ENCODE results near the gene MAK.
"Not testable (repeated sequence)": the region's sequence is repeated elsewhere in the genome, so short reads cannot be mapped to it uniquely, and the experiment has no call there.

MAK gene

DNA sequence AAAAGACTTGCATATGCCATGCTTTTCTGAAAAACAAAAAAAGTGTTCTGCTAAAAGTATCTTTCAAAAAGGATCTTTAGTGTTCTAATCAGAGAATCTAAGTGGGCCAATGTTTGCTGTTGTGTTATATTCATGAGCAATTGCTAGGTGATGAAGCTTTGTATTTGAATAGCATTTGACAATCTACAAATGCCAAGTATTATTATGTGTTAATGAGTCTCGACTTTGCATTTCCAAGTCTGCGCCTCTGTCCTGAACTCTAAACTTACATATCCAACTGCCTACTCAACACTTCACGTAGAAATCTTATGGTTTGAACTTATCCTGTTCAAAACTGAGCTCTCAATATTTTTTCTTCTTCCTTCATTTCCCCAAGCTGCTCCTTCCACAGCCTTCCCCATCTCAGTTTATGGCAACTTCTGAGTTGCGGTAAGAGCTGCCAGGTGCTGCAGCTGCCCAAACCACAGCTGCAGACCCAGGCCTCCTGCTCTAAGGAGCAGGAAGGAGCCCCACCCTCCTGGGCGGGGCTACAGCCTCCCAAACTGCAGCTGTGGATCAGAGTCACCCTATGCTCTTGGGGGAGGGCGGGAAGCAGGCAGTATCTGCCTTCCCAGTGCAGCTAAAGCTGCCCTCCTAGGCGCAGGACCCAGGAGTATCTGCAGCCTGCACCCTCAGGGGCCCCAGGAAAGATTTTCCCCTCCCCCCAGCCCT is 16.7 kb upstream of the MAK start:
- DNase-seq (ENCODE audit: low read depth) = no peak

DNA sequence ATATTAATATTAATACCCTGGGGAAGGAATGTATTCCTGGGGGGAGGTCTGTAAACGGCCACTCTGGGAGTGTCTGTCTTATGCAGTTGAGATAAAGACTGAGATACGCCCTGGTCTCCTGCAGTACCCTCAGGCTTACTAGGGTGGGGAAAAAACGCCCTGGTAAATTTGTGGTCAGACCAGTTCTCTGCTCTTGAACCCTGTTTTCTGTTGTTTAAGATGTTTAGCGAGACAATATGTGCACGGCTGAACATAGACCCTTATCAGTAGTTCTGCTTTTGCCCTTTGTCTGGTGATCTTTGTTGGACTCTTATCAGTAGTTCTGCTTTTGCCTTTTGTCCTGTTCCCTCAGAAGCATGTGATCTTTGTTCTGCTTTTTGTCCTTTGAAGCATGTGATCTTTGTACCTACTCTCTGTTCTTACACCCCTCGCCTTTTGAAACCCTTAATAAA is 15.5 kb upstream of the MAK start:
- not testable (repeated sequence) for DNase-seq (ENCODE audit: low read depth)

DNA sequence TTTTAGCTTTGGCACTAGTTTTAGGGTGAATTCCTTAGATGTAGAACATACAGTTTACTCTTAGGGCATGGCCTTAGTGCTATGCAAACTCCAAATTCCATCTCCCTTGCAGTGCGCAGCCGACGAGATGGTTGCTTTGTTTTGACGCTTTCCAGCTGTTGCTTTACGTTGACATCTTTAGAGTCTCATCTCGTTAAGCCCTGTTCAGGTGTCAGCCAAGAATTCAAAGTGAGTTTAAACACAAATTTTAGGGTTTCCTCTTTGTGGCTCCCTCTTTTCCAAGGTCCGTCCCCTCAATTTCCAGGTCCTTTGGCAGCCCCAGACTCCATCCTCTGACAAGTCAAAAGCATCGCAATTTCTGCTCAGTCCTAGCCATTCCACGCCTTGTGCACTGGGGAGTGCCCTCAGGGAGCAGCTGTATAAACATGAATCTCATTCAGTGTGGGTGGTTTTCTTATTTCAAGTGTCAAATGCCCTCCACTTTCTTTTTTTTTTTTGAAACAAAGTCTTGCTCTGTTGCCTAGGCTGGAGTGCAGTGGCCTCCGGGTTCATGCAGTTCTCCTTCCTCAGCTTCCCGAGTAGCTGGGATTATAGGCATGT is 14.1 kb upstream of the MAK start:
- no peak for DNase-seq (ENCODE audit: low read depth)

DNA sequence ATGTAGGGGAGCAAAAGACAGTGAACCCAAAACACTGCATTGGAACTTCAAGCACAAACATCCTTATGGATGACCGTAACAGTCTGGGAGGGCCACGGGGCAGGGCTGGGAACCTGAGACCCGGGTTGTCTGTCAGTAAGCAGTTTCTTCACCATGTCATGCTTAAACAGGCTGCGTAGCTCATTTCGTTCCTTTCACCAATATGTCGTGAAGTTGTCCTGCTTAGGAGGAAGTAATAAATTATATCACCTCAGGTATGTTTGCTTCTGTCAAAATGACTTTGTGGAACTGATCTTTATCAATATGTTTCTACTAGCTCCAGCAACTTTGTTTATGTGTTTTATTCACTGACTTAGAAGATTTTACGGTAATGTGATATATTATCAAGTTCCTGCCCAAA is 12.4 kb upstream of the MAK start:
- DNase-seq (ENCODE audit: low read depth) = no peak

DNA sequence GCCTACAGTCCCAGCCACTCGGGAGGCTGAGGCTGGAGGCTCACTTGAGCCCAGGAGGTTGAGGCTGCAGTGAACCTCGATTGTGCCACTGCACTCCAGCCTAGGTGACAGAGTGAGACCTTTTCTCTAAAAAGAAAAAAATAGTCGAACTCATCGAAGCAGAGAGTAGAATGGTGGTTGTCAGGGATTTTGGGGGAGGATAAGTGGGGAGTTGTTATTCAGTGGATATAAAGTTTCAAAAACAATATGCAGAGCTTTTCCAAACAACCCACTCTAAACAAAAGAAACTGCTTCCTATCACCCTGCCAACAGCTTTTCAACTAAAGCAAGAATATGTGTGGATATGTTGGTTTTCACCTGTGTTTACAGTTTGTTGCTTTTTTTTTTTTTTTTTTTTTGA is 11.6 kb upstream of the MAK start:
- DNase-seq (ENCODE audit: low read depth) = no peak

DNA sequence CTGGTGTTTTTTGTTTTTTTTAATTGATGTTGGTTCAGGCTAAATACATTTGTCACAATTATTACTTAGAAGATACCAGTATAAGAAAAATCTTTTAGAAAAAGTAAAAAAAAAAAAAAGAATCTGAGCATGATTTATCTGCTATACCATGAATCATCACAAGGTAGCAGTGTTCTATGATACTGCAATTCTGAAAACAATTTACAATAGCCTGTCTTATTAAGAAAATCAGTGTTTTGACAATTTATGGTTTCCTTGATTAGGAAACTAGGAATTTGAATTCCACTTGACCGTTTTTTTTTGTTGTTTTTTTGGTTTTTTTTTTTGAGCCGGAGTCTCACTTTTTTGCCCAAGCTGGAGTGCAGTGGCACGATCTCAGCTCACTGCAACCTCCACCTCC is 9.3 kb upstream of the MAK start:
- DNase-seq (ENCODE audit: low read depth) = no peak

DNA sequence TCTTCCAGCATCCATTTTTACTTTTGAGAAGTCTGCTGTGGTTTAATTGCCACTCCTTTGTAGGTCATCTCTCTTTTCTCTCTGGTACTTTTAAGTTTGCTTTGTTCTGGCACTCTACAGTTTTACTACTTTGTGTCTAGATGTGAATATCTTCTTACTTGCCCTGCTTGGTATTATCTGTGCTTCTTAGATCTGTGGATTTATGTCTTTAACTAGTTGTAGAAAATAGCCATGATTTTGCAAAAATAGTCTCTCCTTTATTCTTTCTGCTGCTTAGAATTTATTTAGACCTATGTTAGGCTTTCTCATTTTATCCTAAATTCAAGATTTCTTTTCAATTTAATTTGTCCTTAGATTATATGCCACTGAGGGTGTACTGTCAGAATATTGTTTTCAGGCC is 5.2 kb upstream of the MAK start:
- no peak for DNase-seq (ENCODE audit: low read depth)

DNA sequence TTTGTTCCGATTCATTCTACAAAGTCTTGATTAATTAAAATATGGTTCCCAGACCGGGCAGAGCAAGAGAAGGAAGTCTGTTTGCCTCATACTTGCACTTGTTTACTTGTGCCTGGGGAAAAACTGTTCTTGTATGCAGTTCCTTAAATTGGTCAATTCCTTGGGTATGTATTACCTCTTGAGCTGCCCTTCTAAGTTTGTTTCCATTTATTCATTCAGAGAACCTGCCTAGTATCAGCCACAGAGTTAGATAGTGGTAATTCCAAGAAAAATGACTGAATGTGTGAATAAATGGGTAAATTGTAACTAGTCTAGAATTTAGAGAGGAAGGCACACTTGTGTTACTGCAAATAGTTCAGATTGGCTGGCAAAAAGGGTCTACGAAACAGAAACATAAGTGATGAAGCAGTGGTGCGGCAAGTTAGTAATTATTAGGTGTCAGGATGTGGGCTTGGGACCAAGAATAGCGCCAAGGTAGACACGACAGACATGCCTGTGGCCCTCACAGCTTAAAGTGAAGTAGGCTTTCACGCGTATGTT is 525 bp upstream of the MAK start:
- DNase-seq (ENCODE audit: low read depth) = no peak

DNA sequence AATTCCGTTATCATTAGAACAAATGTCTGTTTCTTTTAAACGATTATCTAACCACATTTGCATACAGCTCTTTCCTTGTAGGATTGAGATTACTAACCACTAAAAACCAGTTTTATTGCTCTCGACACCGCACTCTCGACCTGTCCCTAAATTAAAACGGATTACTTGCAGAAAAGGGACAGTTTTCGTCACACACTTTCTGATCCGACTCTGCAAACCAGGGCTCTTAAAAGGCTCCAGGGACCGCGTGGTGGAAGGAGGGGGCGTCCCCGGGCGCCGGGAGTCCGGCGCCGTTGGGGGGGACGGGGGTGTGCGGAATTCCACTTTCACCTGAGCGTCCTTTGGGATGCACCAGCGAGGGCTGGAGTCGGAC is 731 bp downstream of the MAK start:
- peak; percentile 4 for DNase-seq (ENCODE audit: low read depth)

DNA sequence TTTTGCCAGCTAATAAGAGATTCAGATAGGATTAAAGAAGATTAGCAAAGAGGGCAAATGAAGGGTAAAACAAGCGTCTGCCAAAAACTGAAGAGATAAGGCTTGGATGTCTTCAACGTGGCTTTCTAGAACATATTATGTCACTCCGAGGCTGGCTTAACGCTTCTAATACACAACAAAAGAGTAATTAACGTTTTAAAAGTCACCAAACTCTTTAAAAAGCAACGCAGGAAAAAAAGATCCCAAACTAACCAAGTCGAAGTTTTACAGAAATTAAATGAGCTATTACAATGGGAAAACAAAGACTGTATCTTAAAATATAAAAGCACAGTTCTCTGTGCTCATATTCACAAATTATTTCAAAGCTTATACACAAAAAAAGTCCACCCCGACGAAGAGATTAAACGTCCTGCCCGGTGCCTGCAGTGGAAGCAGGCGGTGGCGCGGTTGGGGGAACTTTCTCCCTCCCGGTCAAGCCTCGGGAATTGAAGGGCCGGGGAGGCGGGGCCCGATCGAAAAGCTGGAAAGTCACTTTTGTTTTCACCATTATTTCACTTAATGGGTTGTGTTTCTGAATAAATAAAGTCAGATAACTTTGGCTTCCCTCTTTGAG is 1.2 kb downstream of the MAK start:
- DNase-seq (ENCODE audit: low read depth) = peak; percentile 4

DNA sequence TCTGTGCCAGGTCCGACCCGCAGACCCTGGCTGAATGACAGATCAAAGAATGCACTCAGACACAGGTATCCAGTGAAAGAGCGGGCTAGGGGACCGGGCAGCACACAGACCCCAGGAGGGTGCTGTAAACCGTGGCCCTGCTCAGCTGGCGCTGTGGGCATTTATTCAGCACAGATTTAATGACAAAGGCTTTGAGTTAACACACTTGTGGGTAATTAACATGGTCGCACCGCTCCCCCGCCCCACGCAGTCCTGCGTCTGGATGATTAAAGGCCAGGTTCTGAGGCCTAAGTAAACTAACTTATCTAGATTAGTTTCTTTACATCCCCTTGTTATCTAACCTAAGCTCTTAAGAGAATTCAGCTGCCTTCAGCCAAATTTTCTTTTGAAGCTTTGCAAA is 3.5 kb downstream of the MAK start:
- no peak for DNase-seq (ENCODE audit: low read depth)

DNA sequence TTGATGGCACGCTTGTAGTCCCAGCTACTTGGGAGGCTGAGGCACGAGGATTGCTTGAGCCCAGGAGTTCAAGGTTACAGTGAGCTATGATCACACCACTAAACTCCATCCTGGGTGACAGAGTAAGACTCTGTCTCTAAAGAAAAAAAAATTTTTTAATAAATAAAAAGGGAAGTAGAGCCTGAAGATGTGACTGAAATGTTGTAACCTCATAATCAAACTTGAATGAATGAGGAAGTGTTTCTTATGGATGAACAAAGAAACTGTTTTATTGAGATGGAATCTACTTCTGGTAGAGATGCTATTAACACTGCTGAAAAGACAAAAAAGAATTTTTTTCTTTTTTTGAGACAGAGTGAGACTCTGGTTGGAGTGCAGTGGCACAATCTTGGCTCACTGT is 6.7 kb downstream of the MAK start:
- no peak for DNase-seq (ENCODE audit: low read depth)

DNA sequence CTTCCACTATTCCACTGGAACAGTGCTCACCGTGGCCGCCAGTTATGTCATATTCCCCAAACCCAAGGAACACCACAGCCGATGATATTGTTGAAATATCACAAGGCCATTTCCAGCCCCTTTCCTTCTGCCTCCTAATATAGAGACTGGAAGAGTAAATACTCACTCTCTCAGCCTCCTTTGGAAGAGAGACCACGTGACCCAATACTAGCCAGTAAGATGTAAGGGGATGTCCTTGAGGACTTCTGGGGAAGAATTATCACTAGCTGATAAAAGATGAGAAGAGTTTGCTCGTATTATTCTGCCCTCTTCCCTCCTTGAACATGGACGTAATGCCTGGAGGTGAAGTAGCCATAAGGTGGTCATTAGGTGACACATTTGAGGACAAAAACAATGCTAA is 13.5 kb downstream of the MAK start:
- DNase-seq (ENCODE audit: low read depth) = no peak

DNA sequence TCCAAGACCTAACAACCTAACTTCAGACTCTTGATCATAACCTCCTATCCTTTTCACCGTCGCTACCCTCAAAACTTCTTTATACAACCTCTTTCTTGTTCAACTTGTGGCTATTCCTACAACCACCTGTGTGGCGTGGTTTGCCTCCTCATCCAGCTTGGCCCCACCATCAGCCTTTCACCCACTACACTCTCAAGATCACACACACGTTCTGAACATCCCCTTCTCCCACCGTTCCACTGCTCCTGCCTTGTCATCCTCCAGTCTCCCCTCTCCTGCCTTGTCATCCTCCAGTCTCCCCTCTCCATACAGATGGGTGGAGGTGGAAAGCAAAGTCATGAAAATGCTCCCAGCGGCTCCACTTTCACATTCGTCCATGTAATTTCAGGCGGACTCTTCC is 14.0 kb downstream of the MAK start:
- DNase-seq (ENCODE audit: low read depth) = no peak

DNA sequence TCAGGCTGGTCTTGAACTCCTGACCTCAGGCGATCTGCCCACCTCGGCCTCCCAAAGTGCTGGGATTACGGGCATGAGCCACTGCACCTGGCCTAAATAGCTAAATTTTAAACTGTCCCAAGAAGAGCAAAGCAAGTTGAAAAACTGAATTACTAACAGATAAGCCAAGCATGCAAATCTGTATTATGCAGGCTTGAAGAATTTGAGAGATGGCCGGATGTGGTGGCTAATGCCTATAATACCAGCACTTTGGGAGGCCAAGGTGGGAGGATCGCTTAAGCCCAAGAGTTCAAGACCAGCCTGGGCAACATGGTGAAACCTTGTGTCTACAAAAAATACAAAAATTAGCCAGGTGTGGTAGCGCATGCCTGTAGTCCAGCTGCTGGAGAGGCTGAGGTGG is 24.2 kb downstream of the MAK start:
- DNase-seq (ENCODE audit: low read depth) = not testable (repeated sequence)

DNA sequence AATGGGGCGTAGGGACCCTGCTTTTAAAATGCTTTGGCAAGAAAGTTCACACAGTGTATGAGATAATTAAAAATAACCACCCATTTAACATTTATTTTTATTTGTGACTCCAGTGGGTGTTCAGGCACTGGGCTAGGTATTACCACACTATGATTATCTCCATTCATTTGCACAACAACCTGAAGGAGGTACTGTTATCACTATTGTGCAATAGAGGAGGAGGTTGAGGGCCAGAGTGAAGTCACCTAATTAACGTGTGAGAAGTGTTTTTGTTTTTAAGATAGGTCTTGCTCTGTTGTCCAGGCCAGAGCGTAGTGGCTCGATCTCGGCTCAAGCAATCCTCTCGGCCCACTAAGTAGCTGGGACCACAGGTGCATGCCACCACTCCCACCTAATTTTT is 29.2 kb downstream of the MAK start:
- no peak for DNase-seq (ENCODE audit: low read depth)

DNA sequence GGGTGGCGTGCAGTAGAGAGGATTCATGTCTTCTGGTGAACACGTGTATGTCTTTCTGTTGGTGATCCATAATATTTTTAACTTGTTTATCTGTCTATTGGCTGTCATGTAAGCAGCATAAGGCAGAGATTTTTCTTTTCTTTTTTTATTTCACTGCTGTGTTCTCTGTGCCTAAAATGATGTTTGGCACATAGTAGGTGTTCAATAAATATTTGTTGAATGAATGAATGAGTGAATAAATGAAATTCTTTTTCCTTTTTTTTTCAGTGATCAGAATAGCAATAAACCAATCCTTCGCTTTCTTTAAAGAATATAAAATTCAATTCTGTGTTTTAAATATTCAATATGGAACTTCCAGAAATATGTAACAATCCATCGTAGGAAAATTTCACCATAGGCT is 30.0 kb downstream of the MAK start:
- no peak for DNase-seq (ENCODE audit: low read depth)

DNA sequence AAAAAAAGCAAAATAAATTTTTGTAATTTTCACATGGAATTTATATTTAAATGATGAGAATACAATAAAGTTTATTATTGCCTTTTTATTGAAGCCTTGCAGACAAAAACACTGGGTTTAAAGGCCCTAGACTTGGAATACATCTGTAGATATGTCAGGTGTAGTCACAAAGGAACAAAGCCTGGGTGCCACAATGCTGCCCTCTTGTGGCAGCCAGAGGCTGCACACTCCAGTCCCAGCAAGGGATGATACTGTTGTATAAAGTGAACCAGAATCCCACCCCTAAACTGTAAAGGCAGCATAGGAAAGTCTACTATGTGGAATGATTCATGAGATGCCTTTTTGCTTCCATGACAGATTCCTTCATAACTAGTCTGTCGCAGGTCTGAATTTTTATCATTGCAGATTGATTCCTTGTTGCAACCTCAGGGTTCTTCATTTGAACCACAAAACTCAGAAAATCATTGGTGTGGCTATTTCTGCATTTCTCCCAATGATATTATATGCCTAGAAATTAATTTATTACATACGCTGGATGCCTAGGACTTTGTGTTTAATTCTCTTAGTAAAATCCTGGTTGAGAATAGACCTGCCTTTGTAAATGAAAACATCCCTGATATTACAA is 37.0 kb downstream of the MAK start:
- DNase-seq (ENCODE audit: low read depth) = peak; percentile 44

DNA sequence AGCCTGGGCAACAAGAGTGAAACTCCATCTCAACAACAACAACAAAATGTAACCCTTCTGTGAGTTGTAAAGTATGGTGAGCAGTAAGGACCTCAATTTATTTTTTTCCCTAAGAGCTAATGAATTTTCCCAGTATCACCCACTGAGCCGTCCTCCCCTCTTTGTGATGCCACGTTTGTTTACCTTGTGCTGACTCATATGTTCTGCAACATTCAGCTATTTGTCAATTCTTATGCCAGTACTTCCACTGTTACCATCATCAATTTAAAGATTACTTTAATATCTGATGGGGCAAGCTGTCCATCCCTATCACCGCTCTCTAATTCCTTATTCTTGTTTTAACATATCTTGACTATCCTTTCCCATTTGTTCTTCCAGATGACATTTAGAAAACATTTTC is 37.5 kb downstream of the MAK start:
- peak; percentile 61 for DNase-seq (ENCODE audit: low read depth)

DNA sequence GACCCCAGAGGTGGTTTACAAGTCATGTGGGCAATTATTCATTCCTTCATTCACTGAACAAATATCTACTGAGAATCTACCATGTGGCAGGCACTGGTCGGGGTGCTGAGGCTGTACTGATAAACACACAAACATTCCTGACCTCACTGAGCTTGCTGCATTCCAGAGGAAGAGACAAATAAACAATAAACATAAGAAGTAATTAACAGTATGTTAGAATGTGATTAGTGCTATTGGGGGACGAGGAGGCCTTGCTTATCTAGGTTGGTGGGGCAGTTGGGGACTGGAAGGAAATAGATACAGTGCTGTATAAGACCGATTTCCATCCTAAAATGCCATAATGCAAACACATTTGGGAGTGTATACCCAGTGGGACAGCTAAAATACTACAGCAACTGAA is 44.1 kb downstream of the MAK start:
- DNase-seq (ENCODE audit: low read depth) = no peak

DNA sequence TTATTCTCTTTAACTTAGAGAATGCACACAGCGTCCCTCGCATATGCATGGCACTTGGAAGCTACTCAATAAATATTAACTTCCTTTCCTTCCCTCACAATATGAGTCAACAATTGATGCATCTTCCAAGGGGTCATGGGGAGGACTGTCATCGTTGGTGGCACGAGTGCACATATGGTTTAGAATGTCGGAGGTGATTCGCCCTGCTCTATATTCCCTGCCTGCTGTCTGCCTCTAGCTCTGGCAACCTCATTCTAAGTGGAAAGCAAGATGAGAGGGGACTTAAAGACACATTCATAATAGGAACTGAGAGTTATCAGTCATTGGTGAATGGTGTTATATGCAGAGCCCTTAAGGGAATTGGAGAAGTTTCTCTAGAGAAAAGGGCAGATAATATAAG is 44.6 kb downstream of the MAK start:
- DNase-seq (ENCODE audit: low read depth) = no peak

DNA sequence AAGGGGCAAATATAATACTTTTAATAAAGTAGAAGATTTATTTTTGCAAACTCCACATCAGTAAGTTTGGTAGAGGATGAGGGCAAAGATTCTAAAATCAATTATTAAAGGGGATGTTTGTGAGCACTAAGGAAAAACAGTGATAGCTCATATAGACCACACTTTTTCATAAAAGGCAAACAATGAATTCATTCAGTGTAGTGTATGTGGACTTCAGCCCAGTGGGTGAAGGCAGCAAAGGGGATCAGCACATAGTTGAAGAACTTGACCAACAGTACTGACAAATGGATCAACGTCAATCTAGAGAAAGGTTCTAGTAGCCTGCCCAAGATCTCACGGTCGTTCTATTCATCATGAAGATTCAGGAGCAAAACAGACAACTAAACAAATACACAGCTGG is 45.3 kb downstream of the MAK start:
- DNase-seq (ENCODE audit: low read depth) = no peak

DNA sequence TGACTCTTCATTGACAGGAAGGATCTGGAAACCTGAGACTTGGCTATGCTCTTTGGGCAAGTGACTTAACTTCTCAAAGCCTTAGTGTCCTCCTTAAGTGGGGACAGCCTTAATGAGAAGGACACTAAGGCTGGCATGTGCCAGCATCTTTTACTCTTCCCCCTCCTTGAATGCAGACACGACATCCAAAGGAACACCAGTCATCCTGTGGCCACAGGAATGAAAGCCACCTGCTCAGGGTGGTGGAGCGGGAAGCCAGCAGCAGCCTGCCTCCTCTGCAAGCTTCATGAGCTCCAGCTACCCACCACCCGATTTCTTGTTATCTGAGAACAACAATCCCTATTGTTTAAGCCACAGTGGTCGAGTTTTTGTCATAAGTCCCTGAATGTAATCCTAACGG is 46.2 kb downstream of the MAK start:
- no peak for DNase-seq (ENCODE audit: low read depth)
